Measurements from ENCODE around the gene PRKG1.

- TF ChIP-seq, protein P1, sequence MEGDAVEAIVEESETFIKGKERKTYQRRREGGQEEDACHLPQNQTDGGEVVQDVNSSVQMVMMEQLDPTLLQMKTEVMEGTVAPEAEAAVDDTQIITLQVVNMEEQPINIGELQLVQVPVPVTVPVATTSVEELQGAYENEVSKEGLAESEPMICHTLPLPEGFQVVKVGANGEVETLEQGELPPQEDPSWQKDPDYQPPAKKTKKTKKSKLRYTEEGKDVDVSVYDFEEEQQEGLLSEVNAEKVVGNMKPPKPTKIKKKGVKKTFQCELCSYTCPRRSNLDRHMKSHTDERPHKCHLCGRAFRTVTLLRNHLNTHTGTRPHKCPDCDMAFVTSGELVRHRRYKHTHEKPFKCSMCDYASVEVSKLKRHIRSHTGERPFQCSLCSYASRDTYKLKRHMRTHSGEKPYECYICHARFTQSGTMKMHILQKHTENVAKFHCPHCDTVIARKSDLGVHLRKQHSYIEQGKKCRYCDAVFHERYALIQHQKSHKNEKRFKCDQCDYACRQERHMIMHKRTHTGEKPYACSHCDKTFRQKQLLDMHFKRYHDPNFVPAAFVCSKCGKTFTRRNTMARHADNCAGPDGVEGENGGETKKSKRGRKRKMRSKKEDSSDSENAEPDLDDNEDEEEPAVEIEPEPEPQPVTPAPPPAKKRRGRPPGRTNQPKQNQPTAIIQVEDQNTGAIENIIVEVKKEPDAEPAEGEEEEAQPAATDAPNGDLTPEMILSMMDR (IDR thresholded peaks at IDR 0.05) = no peak
- no peak for TF ChIP-seq POLR2A (IDR thresholded peaks at IDR 0.05)
Observed at GRCh38 chr10:51250278-51250920, 176.1 kb downstream of the PRKG1 start.
